AG04449 (cell line): Measurements from ENCODE around the gene YLPM1.

Experiments
- CTCF ChIA-PET: fragments of 350-600 bp; formaldehyde crosslinking; extraction: SDS; loops from one replicate; lab custom pipeline; 2021; ENCODE audit warnings: antibody characterized with exemption; lab: Yijun Ruan, JAX
- POLR2A ChIA-PET: fragments of 400-600, 350-600 bp; formaldehyde crosslinking; extraction: SDS; loops from one replicate; lab custom pipeline; 2020; ENCODE audit warnings: antibody characterized with exemption, inconsistent platforms; lab: Yijun Ruan, JAX
- DNase-seq: peaks from one replicate; pipeline ENCODE4 v3.0.0-alpha.2; 2010; ENCODE audit warnings: low read depth, low spot score
- H3K4me3 ChIP-seq: 2 replicates; pipeline ENCODE4 v1.5.1; 2011; ENCODE audit warnings: low read depth, mild to moderate bottlenecking, control low read depth, low read length
- TF ChIP-seq, protein P1 (sequence below): IDR thresholded peaks from one replicate; pipeline ENCODE4 v1.5.1; 2011; ENCODE audit warnings: mild to moderate bottlenecking, moderate library complexity, low read length, control low read depth, inconsistent platforms; ENCODE audit not compliant: insufficient read depth; ENCODE audit errors: missing control alignments

YLPM1 gene

DNA sequence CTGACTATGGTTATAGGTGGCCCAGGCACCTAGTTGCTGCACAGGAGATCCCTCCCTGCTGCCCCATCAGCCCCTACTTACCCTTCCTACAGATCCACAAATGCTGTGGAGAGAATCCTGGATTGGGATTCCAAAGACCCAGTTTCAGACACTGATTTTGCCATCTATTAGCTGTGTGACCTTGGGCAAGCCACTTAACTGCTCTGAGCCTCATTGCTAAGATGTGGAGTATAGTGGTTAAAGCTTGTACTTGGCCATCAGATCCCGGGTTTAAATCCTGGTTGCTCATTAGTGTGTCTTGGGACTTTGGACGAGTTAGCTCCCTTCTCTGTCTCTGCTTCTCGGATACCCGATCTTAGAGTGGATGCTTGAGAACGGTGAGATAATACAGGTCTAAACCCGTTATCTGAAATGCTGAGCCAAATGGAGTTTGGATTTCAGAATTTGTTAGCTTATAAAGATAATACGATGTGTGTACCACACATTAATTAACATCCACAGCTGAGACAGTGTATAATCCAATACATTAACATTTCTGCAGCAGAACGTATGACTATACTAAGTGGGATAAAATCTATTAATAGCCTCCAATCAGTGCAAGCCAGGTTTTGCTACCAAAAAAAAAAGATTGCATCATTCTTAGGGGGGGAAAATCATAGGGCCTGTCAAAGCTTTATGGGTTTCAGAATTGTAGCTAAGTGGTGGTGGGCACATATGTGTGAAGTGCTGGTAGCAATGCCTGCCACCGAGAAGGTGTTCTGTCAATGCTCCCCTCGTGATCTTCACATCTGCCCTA lies 96.8 kb downstream of the YLPM1 start:
- POLR2A ChIA-PET: no interaction called here
- CTCF ChIA-PET: interaction anchor here (0.8 to 20.7 kb wide), 34 partner anchors 7 to 445 kb away, joined by 3 to 689 read pairs (median 6); partner anchors contain the start of genes ACYP1, DLST, EIF2B2 and LTBP2
- H3K4me3 ChIP-seq: no peak overlapping the region
- no peak for DNase-seq
- TF ChIP-seq, protein P1, sequence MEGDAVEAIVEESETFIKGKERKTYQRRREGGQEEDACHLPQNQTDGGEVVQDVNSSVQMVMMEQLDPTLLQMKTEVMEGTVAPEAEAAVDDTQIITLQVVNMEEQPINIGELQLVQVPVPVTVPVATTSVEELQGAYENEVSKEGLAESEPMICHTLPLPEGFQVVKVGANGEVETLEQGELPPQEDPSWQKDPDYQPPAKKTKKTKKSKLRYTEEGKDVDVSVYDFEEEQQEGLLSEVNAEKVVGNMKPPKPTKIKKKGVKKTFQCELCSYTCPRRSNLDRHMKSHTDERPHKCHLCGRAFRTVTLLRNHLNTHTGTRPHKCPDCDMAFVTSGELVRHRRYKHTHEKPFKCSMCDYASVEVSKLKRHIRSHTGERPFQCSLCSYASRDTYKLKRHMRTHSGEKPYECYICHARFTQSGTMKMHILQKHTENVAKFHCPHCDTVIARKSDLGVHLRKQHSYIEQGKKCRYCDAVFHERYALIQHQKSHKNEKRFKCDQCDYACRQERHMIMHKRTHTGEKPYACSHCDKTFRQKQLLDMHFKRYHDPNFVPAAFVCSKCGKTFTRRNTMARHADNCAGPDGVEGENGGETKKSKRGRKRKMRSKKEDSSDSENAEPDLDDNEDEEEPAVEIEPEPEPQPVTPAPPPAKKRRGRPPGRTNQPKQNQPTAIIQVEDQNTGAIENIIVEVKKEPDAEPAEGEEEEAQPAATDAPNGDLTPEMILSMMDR: no peak

DNA sequence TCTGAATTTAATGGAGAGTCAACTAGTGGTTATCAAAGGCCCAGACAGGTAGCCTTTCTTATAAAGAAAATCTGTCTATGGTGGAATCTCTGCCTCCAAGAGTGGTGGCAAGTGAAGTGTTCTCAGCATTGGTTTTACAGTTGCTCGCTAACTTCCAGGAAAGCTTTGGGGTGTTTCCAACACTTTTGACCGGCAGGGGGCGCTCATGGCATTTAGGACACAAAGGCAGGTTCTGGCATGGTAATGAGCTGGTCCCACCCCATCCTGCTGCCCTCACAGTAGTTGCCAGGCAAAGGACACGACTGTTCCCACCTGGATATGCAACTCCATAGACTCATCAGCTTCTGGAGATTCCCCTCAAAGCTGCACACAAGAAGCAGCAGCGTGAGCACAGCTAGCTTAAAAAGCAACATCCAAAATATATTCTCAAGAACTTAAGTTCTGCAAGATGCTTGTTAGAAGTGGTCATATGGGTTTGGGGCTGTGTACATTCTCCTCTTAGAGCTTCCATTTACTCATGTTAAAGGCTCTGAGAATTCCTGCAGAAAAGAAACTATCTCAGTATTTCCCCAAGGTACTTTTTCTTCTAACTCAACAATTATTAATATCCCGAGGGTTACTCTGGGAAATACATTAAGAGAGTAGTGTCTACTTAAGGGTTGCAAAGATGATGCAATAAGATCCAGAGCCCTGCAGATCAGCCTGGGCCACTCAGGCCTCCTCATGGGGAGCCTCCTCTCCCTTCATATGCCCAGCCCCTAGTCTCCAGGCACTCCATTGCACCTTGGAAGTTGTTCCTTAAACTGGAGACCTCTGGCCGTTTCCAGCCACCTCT lies 98.0 kb downstream of the YLPM1 start:
- DNase-seq: no peak
- TF ChIP-seq, protein P1: peak; percentile 84
- H3K4me3 ChIP-seq: no peak overlapping the region
- ChIA-PET CTCF (interaction anchor here (0.6 to 20.7 kb wide), 42 partner anchors 8 to 443 kb away, joined by 3 to 689 read pairs (median 5); partner anchors contain the start of genes ACYP1, DLST, EIF2B2 and LTBP2), POLR2A (interaction anchor here (0.7 to 2.2 kb wide), 2 partner anchors 25 to 44 kb away, joined by 4 to 8 read pairs; no protein-coding TSS in a partner anchor)

DNA sequence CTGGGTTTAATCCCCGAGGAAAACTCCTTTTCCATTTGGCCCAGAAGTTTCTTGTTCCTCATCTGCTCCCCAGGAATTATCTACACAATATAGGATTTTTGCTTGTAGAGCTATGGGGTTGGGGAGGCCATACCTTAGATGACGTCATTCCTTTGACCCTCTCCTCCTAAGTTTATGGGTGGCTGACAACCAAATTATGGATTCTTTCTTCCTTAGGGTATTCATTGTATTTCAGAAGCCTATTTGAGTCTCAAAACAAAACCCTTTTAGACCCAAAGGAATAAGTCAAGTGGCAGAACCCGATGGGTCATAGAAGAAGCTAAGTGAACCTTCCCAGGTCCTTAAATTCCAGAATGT lies 98.6 kb downstream of the YLPM1 start:
- DNase-seq: no peak
- POLR2A ChIA-PET: interaction anchor here (0.7 to 2.2 kb wide), 2 partner anchors 24 to 44 kb away, joined by 4 to 8 read pairs; no protein-coding TSS in a partner anchor
- CTCF ChIA-PET: interaction anchor here (0.7 to 20.7 kb wide), 24 partner anchors 9 to 442 kb away, joined by 3 to 689 read pairs (median 6); partner anchors contain the start of genes DLST, LTBP2, PROX2 and RPS6KL1
- no peak overlapping the region for H3K4me3 ChIP-seq
- TF ChIP-seq, protein P1: no peak

DNA sequence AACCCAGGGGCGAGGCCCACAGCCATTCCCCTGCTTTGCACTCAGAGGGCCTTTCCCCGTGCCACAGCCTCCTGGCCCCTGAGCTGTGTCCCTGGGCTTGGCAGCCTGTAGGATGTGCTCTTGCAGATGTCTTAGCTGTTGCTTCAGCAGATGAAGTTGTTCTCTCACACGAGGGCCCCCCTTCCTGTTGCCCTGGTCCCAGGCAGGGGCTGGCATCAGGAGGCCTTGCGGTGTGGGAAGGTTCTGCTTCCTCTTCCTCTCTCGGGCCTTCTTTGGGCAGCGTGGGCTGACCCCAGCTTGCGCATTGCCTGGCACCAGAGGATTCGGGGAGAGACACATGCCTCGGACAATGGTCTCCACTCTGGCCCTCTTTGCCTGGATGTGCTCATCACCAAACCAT lies 100.2 kb downstream of the YLPM1 start:
- DNase-seq: no peak
- ChIA-PET CTCF (interaction anchor here (0.7 to 20.7 kb wide), 9 partner anchors 8 to 252 kb away, joined by 3 to 689 read pairs (median 8); partner anchors contain the start of genes DLST, LTBP2, PROX2 and ZC2HC1C), POLR2A (interaction anchor here (0.6 kb wide), 1 partner anchor 19 kb away, joined by 3 read pairs; no protein-coding TSS in a partner anchor)
- TF ChIP-seq, protein P1: no peak
- H3K4me3 ChIP-seq: no peak overlapping the region

DNA sequence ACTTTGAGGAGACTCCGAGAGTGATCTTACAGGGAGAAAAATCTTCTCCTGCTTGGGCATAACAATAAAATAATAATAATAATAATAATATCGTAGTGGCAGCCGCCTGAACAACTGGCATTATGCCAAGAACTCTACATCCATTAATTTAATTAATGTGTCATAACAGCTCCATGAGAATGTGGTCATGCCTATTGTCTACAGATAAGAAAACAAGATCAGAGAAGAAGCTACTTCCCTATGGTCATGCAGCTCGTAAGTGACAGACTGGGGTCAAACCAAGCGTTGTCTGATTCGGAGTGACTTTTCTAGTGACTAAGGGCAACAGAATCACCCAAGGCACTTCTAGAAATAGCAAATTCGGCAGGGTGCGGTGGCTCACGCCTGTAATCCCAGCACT lies 101.1 kb downstream of the YLPM1 start:
- H3K4me3 ChIP-seq: no peak overlapping the region
- CTCF ChIA-PET: interaction anchor here (0.5 to 20.7 kb wide), 7 partner anchors 9 to 224 kb away, joined by 3 to 689 read pairs (median 8); partner anchors contain the start of genes DLST, PROX2 and ZC2HC1C
- TF ChIP-seq, protein P1: no peak
- POLR2A ChIA-PET: no interaction called here
- DNase-seq: no peak
